Bone marrow (tissue), 2 donors: ENCODE results near the gene CCSAP.

ENCODE experiments used
- DNase-seq, 2 donors: peaks; one replicate each; lab custom pipeline; 2025; lab: John Stamatoyannopoulos, UW

CCSAP gene

GRCh38 chr1:229286099-229286766 is 56.6 kb downstream of the CCSAP start:
- peak in 1 of 2 donors; percentile 10 for DNase-seq

- no peak for DNase-seq
These were observed 57.4 kb downstream of the CCSAP start for GRCh38 chr1:229285440-229285839.

GRCh38 chr1:229284887-229285286 is 58.0 kb downstream of the CCSAP start:
- no peak for DNase-seq

GRCh38 chr1:229283183-229283611 is 59.6 kb downstream of the CCSAP start:
- DNase-seq, result no peak

- DNase-seq, result no peak
These were observed 60.5 kb downstream of the CCSAP start for GRCh38 chr1:229282295-229282823.

GRCh38 chr1:229281339-229281926 is 61.4 kb downstream of the CCSAP start:
- DNase-seq, result no peak

GRCh38 chr1:229280921-229281320 is 61.9 kb downstream of the CCSAP start:
- DNase-seq, result no peak

- peak in 1 of 2 donors; percentile 17 for DNase-seq
These were observed 62.6 kb downstream of the CCSAP start for GRCh38 chr1:229280037-229280828.

- no peak for DNase-seq
These were observed 63.6 kb downstream of the CCSAP start for GRCh38 chr1:229279242-229279641.

- DNase-seq, result no peak
These were observed 64.6 kb downstream of the CCSAP start for GRCh38 chr1:229278120-229278741.

- DNase-seq, result no peak
These were observed 67.8 kb downstream of the CCSAP start for GRCh38 chr1:229275005-229275404.

- DNase-seq, result no peak
These were observed 69.2 kb downstream of the CCSAP start for GRCh38 chr1:229273507-229274232.

- no peak for DNase-seq
These were observed 70.4 kb downstream of the CCSAP start for GRCh38 chr1:229272164-229273158.

GRCh38 chr1:229271448-229272159 is 71.2 kb downstream of the CCSAP start:
- no peak for DNase-seq
